Left ventricle myocardium inferior (tissue), 1 donor: Measurements from ENCODE around the gene NAALADL2. TPM values are rescaled to one million over a fixed set of nuclear protein-coding genes. Genes with fewer than 3 reads are reported as not detected.

Experiments used
- DNase-seq: peaks from one replicate; pipeline ENCODE4 v3.0.0-alpha.2; 2020
- H3K27ac ChIP-seq: fragments of 200-600 bp; replicated peaks from 2 replicates; pipeline ENCODE4 v1.8.0; 2021
- H3K27me3 ChIP-seq: fragments of 200-600 bp; 2 replicates; pipeline ENCODE4 v1.8.0; 2021; ENCODE audit warnings: low read depth
- H3K36me3 ChIP-seq: fragments of 200-600 bp; 2 replicates; pipeline ENCODE4 v1.8.0; 2021
- H3K4me1 ChIP-seq: fragments of 200-600 bp; 2 replicates; pipeline ENCODE4 v1.8.0; 2021
- H3K4me3 ChIP-seq: fragments of 200-600 bp; 2 replicates; pipeline ENCODE4 v1.8.0; 2021; ENCODE audit warnings: mild to moderate bottlenecking, moderate library complexity
- H3K9me3 ChIP-seq: fragments of 200-600 bp; replicated peaks from 2 replicates; pipeline ENCODE4 v1.8.0; 2021
- intact Hi-C: fragments of 100-400 bp; cut with micrococcal nuclease; formaldehyde crosslinking; loops from one replicate; pipeline ENCODE4 v1.11.0; 2022
- microRNA-seq: library from miRNA; unstranded; fragments of <30 nt; microRNA quantifications from one replicate; pipeline ENCODE4 v1.2.0, GENCODE V29; 2020
- total RNA-seq: library from RNA; stranded (reverse); fragmentation: NEBNext Ultra II Directional; extraction: Animal tissue kit (Norgen Biotek cat#: 25700); gene quantifications from one replicate; pipeline ENCODE4 v1.2.1, GENCODE V29; 2021
- TF ChIP-seq, protein P1 (sequence below): fragments of 200-600 bp; IDR thresholded peaks from 2 replicates; pipeline ENCODE4 v1.8.0; 2021; ENCODE audit warnings: antibody characterized with exemption, mild to moderate bottlenecking, borderline replicate concordance
- donor health status: DM: no; HTN: yes; CAD: no; lungs with severe emphysema.

The NAALADL2 gene
- total RNA-seq, 1 donor from 2014 or later, result 5.8 TPM

DNA sequence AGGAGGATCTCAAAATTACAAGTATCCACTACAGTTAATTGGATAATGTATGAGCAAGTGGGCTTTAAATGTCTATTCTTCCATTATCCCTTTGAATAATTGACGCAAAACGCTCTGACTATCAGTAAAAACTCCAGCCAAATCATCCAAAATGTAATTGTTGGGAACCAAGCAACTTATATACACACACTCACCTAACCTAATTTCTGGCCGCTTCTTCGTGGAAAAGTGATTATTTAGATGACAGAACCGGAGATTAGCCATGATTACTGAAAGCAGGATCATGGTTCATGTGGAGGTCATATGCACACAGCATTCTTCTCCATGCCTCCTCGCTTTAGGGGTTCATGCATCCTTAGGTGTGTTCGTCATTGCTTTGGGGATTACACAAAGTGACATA lies 992.4 kb downstream of the NAALADL2 start:
- intact Hi-C loops, result no loop called here
- DNase-seq, result no peak
- no peaks in the 10 kb centered on the region for H3K9me3 ChIP-seq
- no peak overlapping the region for H3K4me3 ChIP-seq
- no peaks in the 10 kb centered on the region for H3K4me1 ChIP-seq
- no peaks in the 10 kb centered on the region for H3K36me3 ChIP-seq
- H3K27ac ChIP-seq, result no peak overlapping the region
- TF ChIP-seq, protein P1, sequence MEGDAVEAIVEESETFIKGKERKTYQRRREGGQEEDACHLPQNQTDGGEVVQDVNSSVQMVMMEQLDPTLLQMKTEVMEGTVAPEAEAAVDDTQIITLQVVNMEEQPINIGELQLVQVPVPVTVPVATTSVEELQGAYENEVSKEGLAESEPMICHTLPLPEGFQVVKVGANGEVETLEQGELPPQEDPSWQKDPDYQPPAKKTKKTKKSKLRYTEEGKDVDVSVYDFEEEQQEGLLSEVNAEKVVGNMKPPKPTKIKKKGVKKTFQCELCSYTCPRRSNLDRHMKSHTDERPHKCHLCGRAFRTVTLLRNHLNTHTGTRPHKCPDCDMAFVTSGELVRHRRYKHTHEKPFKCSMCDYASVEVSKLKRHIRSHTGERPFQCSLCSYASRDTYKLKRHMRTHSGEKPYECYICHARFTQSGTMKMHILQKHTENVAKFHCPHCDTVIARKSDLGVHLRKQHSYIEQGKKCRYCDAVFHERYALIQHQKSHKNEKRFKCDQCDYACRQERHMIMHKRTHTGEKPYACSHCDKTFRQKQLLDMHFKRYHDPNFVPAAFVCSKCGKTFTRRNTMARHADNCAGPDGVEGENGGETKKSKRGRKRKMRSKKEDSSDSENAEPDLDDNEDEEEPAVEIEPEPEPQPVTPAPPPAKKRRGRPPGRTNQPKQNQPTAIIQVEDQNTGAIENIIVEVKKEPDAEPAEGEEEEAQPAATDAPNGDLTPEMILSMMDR, result no peak
- no peaks in the 10 kb centered on the region for H3K27me3 ChIP-seq

- no peak overlapping the region for H3K27ac ChIP-seq
- no peaks in the 10 kb centered on the region for H3K27me3 ChIP-seq
- intact Hi-C loops, result no loop called here
- H3K4me3 ChIP-seq, result no peak overlapping the region
- no peaks in the 10 kb centered on the region for H3K9me3 ChIP-seq
- TF ChIP-seq, protein P1, result no peak
- DNase-seq, result no peak
- H3K36me3 ChIP-seq, result no peaks in the 10 kb centered on the region
- no peaks in the 10 kb centered on the region for H3K4me1 ChIP-seq
Observed at GRCh38 chr3:175852560-175852959, 993.4 kb downstream of the NAALADL2 start.

DNA sequence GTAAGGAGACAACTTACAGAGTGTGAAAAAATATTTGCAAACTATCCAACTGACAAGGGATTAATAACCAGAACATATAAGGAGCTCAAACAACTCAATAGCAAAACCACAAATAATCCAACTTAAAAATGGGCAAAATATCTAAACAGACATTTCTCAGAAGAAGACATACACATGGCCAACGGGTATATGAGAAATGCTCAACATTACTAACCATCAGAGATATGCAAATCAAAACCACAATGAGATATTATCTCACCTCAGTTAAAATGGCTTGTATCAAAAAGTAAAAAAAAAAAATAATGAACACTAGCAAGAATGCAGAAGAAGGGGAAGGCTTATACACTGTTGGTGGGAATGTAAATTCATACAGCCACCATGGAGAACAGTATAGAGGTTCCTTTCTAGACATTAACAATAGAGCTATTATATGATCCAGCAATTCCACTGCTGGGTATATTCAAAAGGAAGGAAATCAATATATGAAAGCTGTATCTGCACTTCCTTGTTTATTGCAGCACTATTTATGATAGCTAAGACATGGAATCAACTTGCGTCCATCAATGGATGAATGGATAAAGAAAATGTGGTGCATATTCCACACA lies 998.6 kb downstream of the NAALADL2 start:
- Histone ChIP-seq H3K27ac (no peak overlapping the region), H3K4me3 (no peak overlapping the region), H3K27me3 (no peaks in the 10 kb centered on the region), H3K4me1 (no peaks in the 10 kb centered on the region), H3K36me3 (no peaks in the 10 kb centered on the region), H3K9me3 (no peaks in the 10 kb centered on the region)
- intact Hi-C loops, result no loop called here
- TF ChIP-seq, protein P1, result no peak
- DNase-seq, result no peak

Small RNAs within 50 kb of the gene (microRNA-seq; reads per million reads assigned to microRNA genes)
- not detected for gene MIR4789
